GM18520 (cell line): ENCODE results near the gene ATP5ME.
"Not testable (repeated sequence)": the region's sequence is repeated elsewhere in the genome, so short reads cannot be mapped to it uniquely, and the experiment has no call there.

ENCODE experiments used
- ATAC-seq: cut with Tn5 transposase; IDR thresholded peaks from one replicate; pipeline ENCODE4 v1.9.1; 2021; ENCODE audit not compliant: unreplicated experiment

The ATP5ME gene, protein sequence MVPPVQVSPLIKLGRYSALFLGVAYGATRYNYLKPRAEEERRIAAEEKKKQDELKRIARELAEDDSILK

DNA sequence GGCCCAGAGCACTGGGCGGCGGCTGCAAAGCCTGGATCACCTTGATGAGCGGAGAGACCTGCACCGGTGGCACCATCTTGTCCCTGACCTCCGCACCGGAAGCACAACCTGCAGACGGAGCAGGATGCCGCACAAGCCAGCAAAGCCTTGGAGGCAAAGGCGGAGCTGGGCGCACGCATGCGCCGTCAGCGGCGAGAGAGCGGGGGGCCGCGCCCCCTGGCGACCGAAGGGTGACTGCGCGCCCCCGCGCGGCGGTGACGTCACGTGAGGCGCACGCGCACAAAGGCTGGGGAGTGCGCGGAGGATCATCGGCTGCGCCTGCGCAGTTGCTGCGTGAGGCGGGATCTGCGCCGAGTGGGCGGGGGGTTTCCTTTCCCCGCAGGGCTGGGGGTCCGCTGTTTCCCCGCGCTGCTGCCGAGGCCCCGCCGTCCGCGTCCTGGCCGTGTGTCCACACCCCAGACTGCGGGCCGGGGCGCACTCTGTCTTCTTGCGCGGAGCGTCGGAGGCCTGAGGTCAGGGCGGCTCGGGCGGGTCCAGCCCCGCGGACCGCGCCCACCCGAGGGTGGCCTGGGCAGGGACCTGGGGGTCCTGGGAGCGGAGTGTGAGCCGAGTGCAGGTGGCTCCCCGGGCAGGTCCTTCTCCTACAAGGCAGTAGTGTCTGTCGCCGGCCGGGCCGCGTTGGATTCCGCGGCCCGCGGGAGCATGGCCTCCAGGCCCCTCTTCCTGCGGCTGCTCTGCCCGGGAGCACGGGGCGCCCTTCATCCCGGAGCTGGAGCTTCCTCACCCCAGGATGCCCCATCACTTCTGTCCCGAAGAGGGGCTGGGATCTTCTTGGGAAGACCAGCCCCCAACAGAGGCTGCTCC lies at the start of gene ATP5ME, which contains the start of gene MYL5:
TSS of gene ATP5ME (minus strand) at position 105 of the 864 bp plus-strand sequence. CDS start at position 76, 29 bp downstream.
TSS of gene MYL5 (plus strand) at position 371 of the 864 bp plus-strand sequence. CDS start 3,485 bp downstream, outside the sequence.
- ATAC-seq: peak; percentile 85

DNA sequence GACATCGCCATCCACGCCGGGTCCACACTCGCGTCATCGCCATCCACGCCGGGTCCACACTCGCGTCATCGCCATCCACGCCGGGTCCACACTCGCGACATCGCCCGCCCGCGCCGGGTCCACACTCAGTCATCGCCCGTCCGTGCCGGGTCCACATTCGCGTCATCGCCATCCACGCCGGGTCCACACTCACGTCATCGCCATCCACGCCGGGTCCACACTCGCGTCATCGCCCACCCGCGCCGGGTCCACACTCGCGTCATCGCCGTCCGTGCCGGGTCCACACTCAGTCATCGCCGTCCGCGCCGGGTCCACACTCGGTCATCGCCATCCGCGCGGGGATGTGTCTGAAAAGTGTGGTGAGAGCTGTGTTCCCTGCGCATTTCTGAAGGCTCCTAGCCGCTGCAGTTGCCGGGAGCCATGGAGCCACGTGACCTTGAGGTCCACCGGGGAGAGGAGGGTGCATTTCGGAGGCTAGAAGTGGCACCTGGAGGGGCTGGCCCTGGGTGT lies 48.8 kb upstream of the ATP5ME start:
- no peak for ATAC-seq

DNA sequence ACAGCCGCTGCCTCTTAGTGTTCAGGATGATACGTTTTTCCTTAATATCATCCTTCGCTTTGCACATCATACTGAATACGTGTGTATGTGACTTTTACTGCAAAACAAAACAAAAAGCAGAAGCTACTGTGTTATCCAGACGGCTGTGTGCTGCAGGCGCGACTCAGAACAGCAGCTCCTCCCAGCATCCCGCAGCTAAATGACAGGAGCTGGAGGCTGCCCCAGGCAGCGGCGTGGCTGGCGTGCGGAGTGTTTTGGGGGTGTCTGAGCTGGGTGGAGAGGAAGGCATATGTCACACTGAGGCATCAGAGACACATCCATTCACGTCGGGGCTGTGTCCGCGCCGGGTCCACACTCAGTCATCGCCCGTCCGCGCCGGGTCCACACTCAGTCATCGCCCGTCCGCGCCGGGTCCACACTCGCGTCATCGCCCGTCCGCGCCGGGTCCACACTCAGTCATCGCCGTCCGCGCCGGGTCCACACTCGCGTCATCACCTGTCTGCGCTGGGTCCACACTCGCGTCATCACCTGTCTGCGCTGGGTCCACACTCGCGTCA lies 48.2 kb upstream of the ATP5ME start:
- ATAC-seq: no peak

DNA sequence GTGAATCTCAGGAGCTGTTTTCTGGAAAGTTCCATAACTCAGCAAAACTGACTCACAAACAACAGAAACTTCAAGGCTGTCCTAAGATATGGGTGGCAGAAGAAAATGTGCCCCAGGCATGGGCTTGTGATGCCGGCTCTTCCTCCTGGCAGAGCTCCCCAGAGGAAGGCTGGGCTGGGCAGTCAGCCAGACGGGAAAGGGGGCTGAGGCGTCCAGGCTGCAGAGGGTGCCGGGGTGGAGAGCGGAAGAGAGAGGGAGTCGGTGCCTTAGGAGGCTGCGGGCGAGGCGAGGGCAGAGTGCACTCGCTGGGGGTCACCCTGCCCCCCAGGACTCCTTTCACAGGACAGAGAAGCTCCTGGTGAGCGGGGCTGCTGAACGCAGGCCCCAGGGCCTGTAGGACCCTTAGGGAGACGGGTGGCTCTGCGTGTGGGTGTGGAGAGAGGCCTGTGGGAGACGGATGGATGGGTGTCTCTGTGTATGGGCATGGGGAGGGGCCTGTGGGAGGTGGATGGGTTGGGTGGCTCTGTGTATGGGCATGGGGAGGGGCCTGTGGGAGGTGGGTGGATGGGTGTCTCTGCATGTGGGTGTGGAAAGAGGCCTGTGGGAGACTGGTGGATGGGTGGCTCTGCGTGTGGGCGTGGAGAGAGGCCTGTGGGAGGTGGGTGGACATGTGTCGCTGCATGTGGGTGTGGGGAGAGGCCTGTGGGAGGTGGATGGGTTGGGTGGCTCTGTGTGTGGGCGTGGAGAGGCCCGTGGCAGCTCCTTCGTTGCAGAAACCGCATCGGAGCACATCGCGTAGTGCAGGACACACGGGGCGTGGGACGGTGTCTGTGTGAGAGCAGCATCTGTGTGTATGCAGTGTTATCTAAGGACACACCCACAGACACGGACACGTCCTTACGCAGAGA lies 47.4 kb upstream of the ATP5ME start:
- no peak for ATAC-seq

DNA sequence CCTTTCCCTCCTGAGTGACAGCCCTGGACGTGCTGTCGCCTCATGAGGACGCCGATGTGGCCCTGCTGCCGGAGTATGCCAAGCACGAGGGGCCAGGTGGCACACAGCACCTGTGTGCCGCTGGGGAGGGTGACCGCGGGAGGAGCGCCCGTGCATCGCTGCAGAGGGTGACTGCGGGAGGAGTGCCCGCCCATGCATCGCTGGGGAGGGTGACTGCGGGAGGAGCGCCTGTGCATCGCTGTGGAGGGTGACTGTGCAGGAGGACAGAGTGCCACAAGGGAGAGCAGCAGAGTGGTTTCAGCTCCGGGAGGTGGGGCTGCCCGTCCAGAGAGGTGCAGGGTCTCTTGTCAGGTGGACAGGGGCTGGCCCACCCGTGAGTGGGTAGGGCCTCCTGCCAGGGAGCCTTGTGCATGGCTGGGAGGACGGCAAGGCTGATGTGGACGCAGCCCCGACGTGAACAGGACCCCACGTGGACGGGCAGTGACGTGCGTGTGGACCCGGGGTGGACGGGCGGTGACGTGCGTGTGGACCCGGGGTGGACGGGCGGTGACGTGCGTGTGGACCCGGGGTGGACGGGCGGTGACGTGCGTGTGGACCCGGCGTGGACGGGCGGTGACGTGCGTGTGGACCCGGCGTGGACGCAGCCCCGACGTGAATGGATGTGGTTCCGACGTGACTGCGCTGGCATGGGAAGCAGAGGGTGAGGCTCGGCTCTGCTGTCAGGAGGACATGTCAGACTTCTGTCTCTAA lies 46.2 kb upstream of the ATP5ME start:
- no peak for ATAC-seq

DNA sequence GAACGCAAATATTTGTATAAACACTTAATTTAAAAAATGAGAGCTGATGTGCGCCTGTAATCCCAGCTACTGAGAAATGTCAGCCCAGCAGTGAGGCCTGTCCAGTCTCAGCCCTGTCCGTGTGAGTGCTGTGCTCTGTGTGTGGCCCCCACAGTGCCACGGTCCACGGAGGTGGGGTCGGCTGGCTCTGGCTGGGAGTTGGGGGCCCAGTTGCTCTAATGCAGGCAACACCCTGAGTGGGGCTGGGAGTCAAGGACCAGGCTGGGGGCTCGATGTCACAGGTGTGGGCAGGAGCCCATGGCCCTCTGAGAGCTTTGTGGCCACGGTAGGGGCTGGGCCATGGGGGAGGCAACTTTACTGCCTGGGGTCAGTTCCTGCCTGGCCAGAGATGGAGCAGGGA lies 44.4 kb upstream of the ATP5ME start:
- no peak for ATAC-seq

DNA sequence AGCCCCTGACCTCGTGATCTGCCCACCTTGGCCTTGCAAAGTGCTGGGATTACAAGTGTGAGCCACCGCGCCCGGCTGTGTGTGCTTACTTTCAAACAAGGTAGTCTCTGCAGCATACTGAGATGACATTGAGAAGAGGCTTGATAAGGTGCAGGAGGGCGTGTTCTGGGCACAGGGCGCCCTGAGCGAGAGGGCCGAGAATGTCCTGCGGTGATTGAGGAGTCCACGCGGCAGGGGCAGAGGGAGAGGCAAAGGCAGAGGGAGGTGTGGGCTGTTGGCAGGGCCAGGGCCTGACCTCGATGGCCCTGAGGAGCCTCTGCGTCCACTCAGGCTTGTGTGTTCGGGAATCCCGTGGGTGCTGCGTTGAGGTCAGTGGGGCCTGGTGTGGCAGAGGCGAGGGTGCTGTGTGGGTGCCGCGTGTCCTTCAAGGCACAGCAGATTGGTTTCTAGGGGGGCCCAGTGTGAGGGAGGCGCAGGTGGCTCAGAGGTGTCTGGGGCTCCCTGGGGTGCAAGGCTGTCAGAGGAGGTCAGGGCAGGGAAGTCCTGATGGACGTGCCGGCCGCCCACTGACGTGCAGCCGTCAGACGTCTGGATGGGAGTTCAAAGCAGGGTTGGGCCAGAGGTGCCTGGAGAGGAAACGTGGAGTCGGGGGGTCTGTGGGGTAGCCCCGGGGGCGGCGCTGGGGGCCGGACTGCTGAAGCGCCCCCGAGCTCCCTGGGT lies 43.7 kb upstream of the ATP5ME start:
- no peak for ATAC-seq

DNA sequence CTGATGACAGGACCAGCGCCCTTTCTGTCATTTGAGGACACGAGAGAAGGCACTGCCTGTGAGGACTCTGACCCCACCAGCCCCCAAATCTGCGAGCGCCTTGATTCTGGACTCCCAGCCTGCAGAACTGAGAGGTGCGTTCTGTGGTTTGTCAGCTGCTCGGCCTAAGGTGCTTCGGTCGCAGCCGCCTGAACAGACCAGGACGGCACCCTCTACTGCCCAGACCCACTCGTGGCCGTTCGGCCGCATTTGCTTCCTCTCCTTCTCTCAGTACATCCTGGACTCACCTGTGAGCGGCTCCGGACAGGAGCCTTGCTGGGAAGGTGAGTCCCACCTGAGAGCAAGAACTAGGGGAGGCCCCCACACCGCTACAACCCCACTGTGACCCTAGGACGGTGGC lies 40.0 kb upstream of the ATP5ME start:
- no peak for ATAC-seq

DNA sequence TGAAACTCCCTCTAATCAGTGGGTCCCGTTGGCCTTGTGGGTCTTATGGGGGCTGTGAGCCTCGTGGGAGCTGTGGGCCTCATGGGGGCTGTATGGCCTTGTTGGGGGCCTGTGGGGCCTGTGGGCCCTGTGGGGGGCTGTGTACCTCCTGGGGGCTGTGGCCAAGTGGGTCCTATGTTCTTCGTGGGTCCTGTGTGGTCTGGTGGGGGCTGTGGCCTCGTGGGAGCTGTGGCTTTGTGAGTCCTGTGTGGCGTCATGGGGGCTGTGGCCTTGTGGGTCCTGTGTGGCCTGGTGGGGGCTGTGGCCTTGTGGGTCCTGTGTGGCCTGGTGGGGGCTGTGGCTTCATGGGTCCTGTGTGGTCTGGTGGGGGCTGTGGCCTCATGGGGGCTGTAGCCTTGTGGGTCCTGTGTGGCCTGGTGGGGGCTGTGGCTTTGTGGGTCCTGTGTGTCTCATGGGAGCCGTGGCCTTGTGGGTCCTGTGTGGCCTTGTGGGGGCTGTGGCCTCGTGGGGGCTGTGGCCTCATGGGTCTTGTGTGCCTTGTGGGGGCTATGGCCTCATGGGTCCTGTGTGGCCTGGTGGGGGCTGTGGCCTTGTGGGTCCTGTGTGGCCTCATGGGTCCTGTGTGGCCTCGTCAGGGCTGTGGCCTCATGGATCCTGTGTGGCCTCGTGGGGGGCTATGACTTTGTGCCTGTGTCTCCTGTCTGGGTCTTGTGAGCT lies 39.0 kb upstream of the ATP5ME start:
- no peak for ATAC-seq

DNA sequence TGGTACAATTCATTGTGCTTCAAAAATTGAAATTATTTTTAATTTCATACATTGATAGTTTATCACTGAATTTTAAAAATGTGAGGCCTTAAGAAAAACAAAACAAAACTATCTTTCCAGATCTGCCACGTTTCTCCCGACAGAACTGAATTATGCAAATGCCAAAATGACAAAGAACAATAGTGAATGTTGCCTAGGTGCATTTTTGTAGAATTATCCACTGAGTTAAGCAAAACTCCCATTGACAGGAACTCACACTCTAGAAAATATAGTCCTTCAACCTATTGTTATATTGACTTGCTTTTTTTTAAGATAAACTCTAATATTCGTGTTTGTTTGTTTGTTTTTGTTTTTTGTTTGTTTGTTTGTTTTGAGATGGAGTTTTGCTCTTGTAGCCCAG lies 38.0 kb upstream of the ATP5ME start:
- ATAC-seq: no peak

DNA sequence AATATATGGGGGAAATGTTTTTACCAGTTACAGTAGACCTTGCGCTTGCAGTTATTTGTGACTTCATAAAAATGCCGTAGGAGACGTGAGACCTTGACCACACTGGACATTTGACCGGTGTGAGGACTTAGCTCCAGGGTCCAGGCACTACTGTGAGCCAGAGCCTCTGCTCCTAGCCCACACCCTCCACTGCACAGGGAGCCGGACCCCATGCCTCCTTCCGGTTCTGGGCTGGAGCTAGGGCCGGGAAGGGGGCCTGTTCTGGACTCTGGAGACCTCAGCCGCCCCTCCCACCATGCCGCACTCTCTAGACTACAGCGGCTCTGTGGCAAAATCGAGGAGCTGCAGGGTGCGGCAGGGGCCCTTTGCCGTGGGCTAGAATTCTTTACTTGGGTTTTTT lies 36.8 kb upstream of the ATP5ME start:
- no peak for ATAC-seq

DNA sequence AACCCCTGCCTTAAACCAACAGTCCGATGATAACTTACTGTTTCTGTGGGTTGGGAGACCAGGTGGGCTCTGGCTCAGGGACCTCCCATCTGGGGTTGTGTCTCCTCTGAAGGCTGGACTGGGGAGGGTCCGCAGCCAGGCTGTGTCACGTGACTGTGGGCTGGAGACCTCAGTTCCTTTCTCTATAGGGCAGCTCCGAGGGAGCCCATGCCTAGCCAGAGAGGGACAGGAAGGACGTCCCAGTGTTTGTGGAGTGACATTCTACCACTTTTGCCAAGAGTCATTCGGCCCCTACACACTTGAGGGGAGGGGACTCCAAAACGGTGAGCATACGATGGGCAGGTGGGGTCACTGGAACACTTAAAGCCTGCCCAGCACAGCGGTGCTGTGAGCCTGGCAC lies 36.0 kb upstream of the ATP5ME start:
- ATAC-seq: no peak

DNA sequence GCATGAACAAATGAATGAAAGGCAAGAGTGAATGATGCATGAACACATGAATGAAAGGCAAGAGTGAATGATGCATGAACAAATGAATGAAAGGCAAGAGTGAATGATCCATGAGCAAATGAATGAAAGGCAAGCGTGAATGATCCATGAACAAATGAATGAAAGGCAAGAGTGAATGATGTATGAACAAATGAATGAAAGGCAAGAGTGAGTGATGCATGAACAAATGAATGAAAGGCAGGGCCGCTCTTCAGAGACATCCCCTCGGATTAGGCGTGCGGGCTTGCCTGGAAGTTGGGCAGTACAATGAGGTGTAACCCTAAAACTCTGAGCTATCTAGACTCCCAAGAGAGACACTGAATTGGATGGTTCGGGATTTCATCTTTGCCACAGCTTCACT lies 35.3 kb upstream of the ATP5ME start:
- no peak for ATAC-seq

DNA sequence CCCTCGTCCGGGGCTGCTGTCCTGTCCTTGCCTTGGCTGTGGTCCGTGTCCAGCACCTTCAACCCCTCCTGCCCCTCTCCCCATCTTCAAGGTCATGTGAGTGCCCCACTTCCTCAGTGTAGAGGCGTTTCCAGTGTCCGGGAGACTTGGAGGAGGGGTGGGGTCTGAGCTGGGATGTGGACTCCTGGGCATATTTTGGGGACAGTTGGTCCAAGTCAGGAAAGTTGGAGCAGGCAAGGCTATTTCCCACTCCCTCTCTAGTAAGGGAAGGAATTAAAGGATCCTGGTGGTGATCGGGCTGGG lies 34.5 kb upstream of the ATP5ME start:
- no peak for ATAC-seq

DNA sequence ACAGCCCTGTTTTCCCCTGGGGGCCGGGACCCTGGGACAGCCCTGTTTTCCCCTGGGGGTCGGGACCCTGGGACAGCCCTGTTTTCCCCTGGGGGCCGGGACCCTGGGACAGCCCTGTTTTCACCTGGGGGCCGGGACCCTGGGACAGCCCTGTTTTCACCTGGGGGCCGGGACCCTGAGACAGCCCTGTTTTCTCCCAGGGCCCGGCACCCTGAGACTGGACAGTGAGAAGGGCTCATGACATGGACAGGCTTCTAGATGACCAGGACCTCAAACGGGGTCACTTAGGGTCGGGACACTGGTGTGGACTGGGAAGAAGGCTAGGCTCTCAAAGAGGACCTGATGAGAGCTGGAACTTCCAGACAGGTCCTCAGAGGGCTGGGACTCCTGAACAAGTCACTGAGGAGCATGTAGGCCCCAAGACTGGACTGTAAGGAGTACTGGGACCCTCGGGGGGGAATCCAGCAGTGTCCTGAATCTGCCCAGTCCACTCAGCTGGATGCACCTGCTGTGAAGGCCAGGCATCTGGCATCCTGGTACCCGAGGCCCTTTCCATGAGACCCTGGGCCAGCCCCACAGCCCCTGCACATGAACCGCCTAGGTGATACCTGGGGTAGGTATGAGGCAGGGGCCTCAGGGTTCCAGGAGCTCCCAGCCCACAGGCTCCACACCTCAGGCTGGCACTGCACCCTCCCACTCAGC lies 34.0 kb upstream of the ATP5ME start:
- no peak for ATAC-seq

DNA sequence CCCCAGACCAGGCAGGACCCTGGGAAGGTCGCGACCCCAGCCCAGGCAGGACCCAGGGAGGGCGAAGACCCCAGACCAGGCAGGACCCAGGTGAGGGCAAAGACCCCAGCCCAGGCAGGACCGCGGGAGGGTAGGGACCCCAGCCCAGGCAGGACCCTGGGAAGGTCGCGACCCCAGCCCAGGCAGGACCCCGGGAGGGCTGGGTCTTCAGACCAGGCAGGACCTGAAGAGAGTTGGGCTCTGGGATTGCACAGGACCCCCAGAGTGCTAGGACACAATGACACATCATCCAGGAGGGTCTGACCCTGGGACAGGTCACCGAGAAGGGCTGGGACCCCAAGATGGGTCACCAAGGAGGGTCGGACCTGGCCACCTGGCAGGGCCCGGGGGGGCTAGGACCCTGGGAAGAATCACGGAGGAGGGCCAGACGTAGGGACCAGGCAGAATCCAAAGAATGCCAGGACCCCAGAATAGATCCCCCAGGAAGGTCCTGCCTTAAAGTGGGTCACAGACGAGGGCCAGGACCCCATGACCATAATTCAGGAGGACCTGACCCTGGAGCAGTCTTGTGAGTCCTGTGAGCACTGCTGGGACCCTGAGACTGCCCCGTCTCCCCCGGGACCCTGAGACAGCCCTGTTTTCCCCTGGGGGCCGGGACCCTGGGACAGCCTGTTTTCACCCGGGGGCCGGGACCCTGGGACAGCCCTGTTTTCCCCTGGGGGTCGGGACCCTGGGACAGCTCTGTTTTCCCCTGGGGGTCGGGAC lies 32.9 kb upstream of the ATP5ME start:
- ATAC-seq: no peak

DNA sequence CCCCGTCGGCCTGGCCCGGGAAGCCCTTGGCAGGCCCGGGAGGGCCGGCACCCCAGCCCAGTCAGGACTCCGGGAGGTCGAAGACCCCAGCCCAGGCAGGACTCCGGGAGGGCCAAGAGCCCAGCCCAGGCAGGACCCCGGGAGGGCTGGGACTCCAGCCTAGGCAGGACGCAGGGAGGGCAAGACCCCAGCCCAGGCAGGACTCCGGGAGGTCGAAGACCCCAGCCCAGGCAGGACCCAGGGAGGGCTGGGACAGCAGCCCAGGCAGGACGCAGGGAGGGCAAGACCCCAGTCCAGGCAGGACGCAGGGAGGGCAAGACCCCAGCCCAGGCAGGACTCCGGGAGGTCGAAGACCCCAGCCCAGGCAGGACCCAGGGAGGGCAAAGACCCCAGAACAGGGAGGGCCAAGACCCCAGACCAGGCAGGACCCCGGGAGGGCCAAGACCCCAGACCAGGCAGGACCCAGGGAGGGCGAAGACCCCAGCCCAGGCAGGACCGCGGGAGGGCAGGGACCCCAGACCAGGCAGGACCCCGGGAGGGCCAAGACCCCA lies 32.1 kb upstream of the ATP5ME start:
- ATAC-seq: not testable (repeated sequence)
